ENCODE measurements around the gene FADS6. TPM values are rescaled to one million over a fixed set of nuclear protein-coding genes. Genes with fewer than 3 reads are reported as not detected.

FADS6 gene
- total and polyA plus RNA-seq, 2 of the 13 experiments (the other 11 are each of a cell fraction or from before 2014, with no cell fraction given) = 0.11 TPM

GRCh38 chr17:74873037-74873873, 20.2 kb downstream of the FADS6 start (continued):
- TF ChIP-seq ARID4A (CRISPR knock-in tag; IDR thresholded peaks at IDR 0.05; ENCODE audit: borderline replicate concordance) (peak; percentile 88; the same call in 1 of the 2 replicates), MXD4 (CRISPR knock-in tag; IDR thresholded peaks at IDR 0.05) (peak; percentile 30; the same call in 1 of the 2 replicates), ATF4 (CRISPR knock-in tag; IDR thresholded peaks at IDR 0.05) (peak in 1 of 2 experiments; percentile 70; a peak in 2 of 4 replicates), ZNF557 (CRISPR knock-in tag; IDR thresholded peaks at IDR 0.05) (peak; percentile 80; the same call in 1 of the 2 replicates), ZBTB26 (CRISPR knock-in tag; IDR thresholded peaks at IDR 0.05; ENCODE audit: borderline replicate concordance) (peak; percentile 79; the same call in 1 of the 2 replicates), KLF11 (CRISPR knock-in tag; IDR thresholded peaks at IDR 0.05) (0 out of 2 replicates have a peak, but pooled peaks have one; percentile 42), ZNF235 (CRISPR knock-in tag; IDR thresholded peaks at IDR 0.05; ENCODE audit: borderline replicate concordance) (peak; percentile 25), RCOR2 (CRISPR knock-in tag; IDR thresholded peaks at IDR 0.05) (0 out of 2 replicates have a peak, but pooled peaks have one; percentile 6), SAP130 (CRISPR knock-in tag; IDR thresholded peaks at IDR 0.05; ENCODE audit: low read depth) (peak; percentile 83), TFDP2 (CRISPR knock-in tag; IDR thresholded peaks at IDR 0.05) (peak; percentile 99), SMAD3 (CRISPR knock-in tag; IDR thresholded peaks at IDR 0.05) (no peak; the same call in 1 of the 2 replicates), MTA3 (CRISPR knock-in tag; IDR thresholded peaks at IDR 0.05) (no peak), ZNF451 (CRISPR knock-in tag; IDR thresholded peaks at IDR 0.05) (peak; percentile 40; the same call in 1 of the 2 replicates), HOXD1 (CRISPR knock-in tag; IDR thresholded peaks at IDR 0.05) (no peak), MTERF4 (CRISPR knock-in tag; IDR thresholded peaks at IDR 0.05) (peak; percentile 75; the same call in 1 of the 2 replicates), ZNF746 (CRISPR knock-in tag; IDR thresholded peaks at IDR 0.05) (peak; percentile 65; the same call in 1 of the 2 replicates), TOPORS (CRISPR knock-in tag; IDR thresholded peaks at IDR 0.05) (no peak), ZNF766 (CRISPR knock-in tag; IDR thresholded peaks at IDR 0.05; ENCODE audit: borderline replicate concordance) (peak; percentile 23; the same call in 1 of the 2 replicates), KAT8 (CRISPR knock-in tag; IDR thresholded peaks at IDR 0.05) (peak; percentile 99), ZNF816 (CRISPR knock-in tag; IDR thresholded peaks at IDR 0.05; ENCODE audit: borderline replicate concordance) (0 out of 2 replicates have a peak, but pooled peaks have one; percentile 6)
